Measurements from ENCODE around the gene RBM22. TPM values are rescaled to one million over a fixed set of nuclear protein-coding genes. Genes with fewer than 3 reads are reported as not detected.
A peak's percentile ranks its signal among the peaks of the same experiment; 100 is the strongest.
"Not testable (repeated sequence)": the region's sequence is repeated elsewhere in the genome, so short reads cannot be mapped to it uniquely, and the experiment has no call there.

RBM22 gene
- polyA plus RNA-seq (2013, experiment 1 of 4), result 55.4 TPM
- polyA plus RNA-seq (2013, experiment 2 of 4), result 51.1 TPM
- polyA plus RNA-seq (2013, experiment 3 of 4), result 51.8 TPM
- polyA plus RNA-seq (2013, experiment 4 of 4), result 56.4 TPM

GRCh38 chr5:150700594-150701377 is at the start of gene RBM22:
RBM22 (minus strand) TSS chr5:150701062; CDS start chr5:150700985, 77 bp downstream.
- peaks cover 24% of the 10 kb centered on the region for H3K36me3 ChIP-seq (ENCODE audit: control insufficient read depth, insufficient read depth, low read length)
- H3K27me3 ChIP-seq (ENCODE audit: control insufficient read depth, insufficient read depth, low read length, poor library complexity, severe bottlenecking), result no peaks in the 10 kb centered on the region
- peaks cover 5% of the 10 kb centered on the region for H3K4me1 ChIP-seq (ENCODE audit: control insufficient read depth, insufficient read depth, low read length)
- peak within 1 kb of the TSS; percentile 86 for H3K27ac ChIP-seq (ENCODE audit: insufficient read depth, low read depth, low read length, poor library complexity, severe bottlenecking)
- H3K9me3 ChIP-seq (ENCODE audit: control insufficient read depth, low read length), result no peaks in the 10 kb centered on the region
- peak within 1 kb of the TSS; percentile 79 for H3K4me3 ChIP-seq (ENCODE audit: insufficient read depth, low read depth, low read length)
- 0% methylated on average over 59 of the region's 59 CpGs for WGBS, 2 experiments

- Histone ChIP-seq H3K4me3 (ENCODE audit: insufficient read depth, low read depth, low read length) (no peak overlapping the region), H3K27ac (ENCODE audit: insufficient read depth, low read depth, low read length, poor library complexity, severe bottlenecking) (no peak overlapping the region), H3K9me3 (ENCODE audit: control insufficient read depth, low read length) (no peaks in the 10 kb centered on the region), H3K27me3 (ENCODE audit: control insufficient read depth, insufficient read depth, low read length, poor library complexity, severe bottlenecking) (no peaks in the 10 kb centered on the region), H3K36me3 (ENCODE audit: control insufficient read depth, insufficient read depth, low read length) (peaks cover 30% of the 10 kb centered on the region), H3K4me1 (ENCODE audit: control insufficient read depth, insufficient read depth, low read length) (no peaks in the 10 kb centered on the region)
- WGBS, 2 experiments, result 94 to 100% methylated on average over 2 of the region's 2 CpGs
Measured at GRCh38 chr5:150750469-150750868, 49.6 kb upstream of the RBM22 start.

- not testable (repeated sequence) for H3K9me3 ChIP-seq (ENCODE audit: control insufficient read depth, low read length); H3K27me3 ChIP-seq (ENCODE audit: control insufficient read depth, insufficient read depth, low read length, poor library complexity, severe bottlenecking); H3K27ac ChIP-seq (ENCODE audit: insufficient read depth, low read depth, low read length, poor library complexity, severe bottlenecking); H3K4me1 ChIP-seq (ENCODE audit: control insufficient read depth, insufficient read depth, low read length); H3K36me3 ChIP-seq (ENCODE audit: control insufficient read depth, insufficient read depth, low read length); H3K4me3 ChIP-seq (ENCODE audit: insufficient read depth, low read depth, low read length)
- WGBS, 2 experiments, result 91 to 93% methylated on average over 9 of the region's 9 CpGs
Measured at GRCh38 chr5:150743142-150743488, 42.3 kb upstream of the RBM22 start.

- H3K9me3 ChIP-seq (ENCODE audit: control insufficient read depth, low read length); H3K27me3 ChIP-seq (ENCODE audit: control insufficient read depth, insufficient read depth, low read length, poor library complexity, severe bottlenecking); H3K27ac ChIP-seq (ENCODE audit: insufficient read depth, low read depth, low read length, poor library complexity, severe bottlenecking); H3K4me1 ChIP-seq (ENCODE audit: control insufficient read depth, insufficient read depth, low read length); H3K4me3 ChIP-seq (ENCODE audit: insufficient read depth, low read depth, low read length); H3K36me3 ChIP-seq (ENCODE audit: control insufficient read depth, insufficient read depth, low read length): not testable (repeated sequence)
- WGBS, 2 experiments, result 94 to 95% methylated on average over 18 of the region's 18 CpGs
Measured at GRCh38 chr5:150742455-150743141, 41.7 kb upstream of the RBM22 start.

- Histone ChIP-seq H3K4me3 (ENCODE audit: insufficient read depth, low read depth, low read length) (no peak overlapping the region), H3K36me3 (ENCODE audit: control insufficient read depth, insufficient read depth, low read length) (peaks cover 3% of the 10 kb centered on the region), H3K27me3 (ENCODE audit: control insufficient read depth, insufficient read depth, low read length, poor library complexity, severe bottlenecking) (no peaks in the 10 kb centered on the region), H3K27ac (ENCODE audit: insufficient read depth, low read depth, low read length, poor library complexity, severe bottlenecking) (no peak overlapping the region), H3K4me1 (ENCODE audit: control insufficient read depth, insufficient read depth, low read length) (no peaks in the 10 kb centered on the region), H3K9me3 (ENCODE audit: control insufficient read depth, low read length) (no peaks in the 10 kb centered on the region)
Measured at GRCh38 chr5:150740992-150741391, 40.1 kb upstream of the RBM22 start.

GRCh38 chr5:150738862-150739261 is 38.0 kb upstream of the RBM22 start:
- peaks cover 3% of the 10 kb centered on the region for H3K36me3 ChIP-seq (ENCODE audit: control insufficient read depth, insufficient read depth, low read length)
- H3K4me3 ChIP-seq (ENCODE audit: insufficient read depth, low read depth, low read length), result no peak overlapping the region
- 91% methylated on average over 7 of the region's 7 CpGs for whole genome bisulfite sequencing, 2 experiments
- no peaks in the 10 kb centered on the region for H3K4me1 ChIP-seq (ENCODE audit: control insufficient read depth, insufficient read depth, low read length)
- no peak overlapping the region for H3K27ac ChIP-seq (ENCODE audit: insufficient read depth, low read depth, low read length, poor library complexity, severe bottlenecking)
- H3K9me3 ChIP-seq (ENCODE audit: control insufficient read depth, low read length), result no peaks in the 10 kb centered on the region
- H3K27me3 ChIP-seq (ENCODE audit: control insufficient read depth, insufficient read depth, low read length, poor library complexity, severe bottlenecking), result no peaks in the 10 kb centered on the region

- Histone ChIP-seq H3K4me3 (ENCODE audit: insufficient read depth, low read depth, low read length) (no peak overlapping the region), H3K36me3 (ENCODE audit: control insufficient read depth, insufficient read depth, low read length) (peaks cover 26% of the 10 kb centered on the region), H3K4me1 (ENCODE audit: control insufficient read depth, insufficient read depth, low read length) (no peaks in the 10 kb centered on the region), H3K9me3 (ENCODE audit: control insufficient read depth, low read length) (no peaks in the 10 kb centered on the region), H3K27me3 (ENCODE audit: control insufficient read depth, insufficient read depth, low read length, poor library complexity, severe bottlenecking) (no peaks in the 10 kb centered on the region), H3K27ac (ENCODE audit: insufficient read depth, low read depth, low read length, poor library complexity, severe bottlenecking) (no peak overlapping the region)
- 90 to 91% methylated on average over 7 of the region's 7 CpGs for WGBS, 2 experiments
Measured at GRCh38 chr5:150734579-150735384, 33.9 kb upstream of the RBM22 start.

GRCh38 chr5:150731669-150732242 is 30.9 kb upstream of the RBM22 start:
- H3K27me3 ChIP-seq (ENCODE audit: control insufficient read depth, insufficient read depth, low read length, poor library complexity, severe bottlenecking), result no peaks in the 10 kb centered on the region
- no peaks in the 10 kb centered on the region for H3K4me1 ChIP-seq (ENCODE audit: control insufficient read depth, insufficient read depth, low read length)
- H3K27ac ChIP-seq (ENCODE audit: insufficient read depth, low read depth, low read length, poor library complexity, severe bottlenecking), result no peak overlapping the region
- 95 to 96% methylated on average over 5 to 6 of the region's 6 CpGs for WGBS, 2 experiments
- H3K4me3 ChIP-seq (ENCODE audit: insufficient read depth, low read depth, low read length), result no peak overlapping the region
- peaks cover 32% of the 10 kb centered on the region for H3K36me3 ChIP-seq (ENCODE audit: control insufficient read depth, insufficient read depth, low read length)
- H3K9me3 ChIP-seq (ENCODE audit: control insufficient read depth, low read length), result no peaks in the 10 kb centered on the region

GRCh38 chr5:150729859-150730258 is 29.0 kb upstream of the RBM22 start:
- Histone ChIP-seq H3K4me3 (ENCODE audit: insufficient read depth, low read depth, low read length) (no peak overlapping the region), H3K27me3 (ENCODE audit: control insufficient read depth, insufficient read depth, low read length, poor library complexity, severe bottlenecking) (no peaks in the 10 kb centered on the region), H3K4me1 (ENCODE audit: control insufficient read depth, insufficient read depth, low read length) (no peaks in the 10 kb centered on the region), H3K36me3 (ENCODE audit: control insufficient read depth, insufficient read depth, low read length) (peaks cover 40% of the 10 kb centered on the region), H3K9me3 (ENCODE audit: control insufficient read depth, low read length) (no peaks in the 10 kb centered on the region), H3K27ac (ENCODE audit: insufficient read depth, low read depth, low read length, poor library complexity, severe bottlenecking) (no peak overlapping the region)
- WGBS, 2 experiments, result 52 to 70% methylated on average over 2 of the region's 4 CpGs

GRCh38 chr5:150723845-150724244 is 23.0 kb upstream of the RBM22 start:
- Histone ChIP-seq H3K36me3 (ENCODE audit: control insufficient read depth, insufficient read depth, low read length) (peaks cover 11% of the 10 kb centered on the region), H3K4me3 (ENCODE audit: insufficient read depth, low read depth, low read length) (no peak overlapping the region), H3K9me3 (ENCODE audit: control insufficient read depth, low read length) (no peaks in the 10 kb centered on the region), H3K27ac (ENCODE audit: insufficient read depth, low read depth, low read length, poor library complexity, severe bottlenecking) (no peak overlapping the region), H3K4me1 (ENCODE audit: control insufficient read depth, insufficient read depth, low read length) (no peaks in the 10 kb centered on the region), H3K27me3 (ENCODE audit: control insufficient read depth, insufficient read depth, low read length, poor library complexity, severe bottlenecking) (no peaks in the 10 kb centered on the region)
- WGBS, 2 experiments, result 100% methylated on average over 1 of the region's 2 CpGs
